ENCODE measurements around the gene SEMA3B.
A peak's percentile ranks its signal among the peaks of the same experiment; 100 is the strongest.
"Not testable (repeated sequence)": the region's sequence is repeated elsewhere in the genome, so short reads cannot be mapped to it uniquely, and the experiment has no call there.

Gene SEMA3B

DNA sequence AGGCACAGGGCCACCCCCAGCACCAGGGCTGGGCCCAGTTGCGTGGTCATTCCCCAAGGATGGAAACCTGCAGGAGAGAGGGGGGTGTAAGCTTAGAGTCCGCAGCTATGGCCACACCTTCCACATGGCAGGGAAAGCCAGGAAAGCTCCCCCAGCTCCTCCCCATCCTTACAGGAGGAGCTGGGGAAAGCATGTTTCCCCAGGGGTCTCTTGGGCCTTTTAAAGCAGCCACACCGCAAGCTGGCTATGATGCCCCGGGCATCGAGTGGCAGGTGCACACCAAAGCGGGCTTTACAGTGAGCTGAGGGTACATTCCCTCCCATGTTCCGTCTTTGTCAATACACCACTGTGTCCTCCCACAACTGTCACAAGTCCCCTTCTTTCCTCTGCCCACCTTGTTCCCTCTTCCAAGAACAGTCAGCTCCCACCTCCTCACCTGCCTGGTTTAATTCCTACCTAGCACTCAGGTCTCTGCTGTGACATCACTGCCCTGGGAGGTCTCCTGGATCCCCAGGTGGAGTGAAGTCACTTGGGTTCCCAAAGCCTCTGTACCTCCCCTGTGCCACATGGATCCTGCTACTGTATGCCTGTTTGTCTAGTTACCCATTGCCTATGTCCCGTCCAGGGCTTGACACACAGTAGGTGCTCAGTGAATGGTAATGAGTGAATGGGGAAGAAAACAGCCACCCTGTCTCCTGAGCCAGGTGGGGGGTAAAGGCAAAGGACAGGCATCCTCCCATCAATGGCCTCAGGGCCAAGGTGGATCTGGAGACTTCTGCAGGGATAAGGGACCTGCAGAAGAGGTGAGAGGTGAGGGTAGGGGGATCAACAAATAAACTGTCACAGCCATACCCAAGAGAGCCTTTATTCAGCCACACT, 26.8 kb downstream of the SEMA3B start:
- DNase-seq, result no peak

DNA sequence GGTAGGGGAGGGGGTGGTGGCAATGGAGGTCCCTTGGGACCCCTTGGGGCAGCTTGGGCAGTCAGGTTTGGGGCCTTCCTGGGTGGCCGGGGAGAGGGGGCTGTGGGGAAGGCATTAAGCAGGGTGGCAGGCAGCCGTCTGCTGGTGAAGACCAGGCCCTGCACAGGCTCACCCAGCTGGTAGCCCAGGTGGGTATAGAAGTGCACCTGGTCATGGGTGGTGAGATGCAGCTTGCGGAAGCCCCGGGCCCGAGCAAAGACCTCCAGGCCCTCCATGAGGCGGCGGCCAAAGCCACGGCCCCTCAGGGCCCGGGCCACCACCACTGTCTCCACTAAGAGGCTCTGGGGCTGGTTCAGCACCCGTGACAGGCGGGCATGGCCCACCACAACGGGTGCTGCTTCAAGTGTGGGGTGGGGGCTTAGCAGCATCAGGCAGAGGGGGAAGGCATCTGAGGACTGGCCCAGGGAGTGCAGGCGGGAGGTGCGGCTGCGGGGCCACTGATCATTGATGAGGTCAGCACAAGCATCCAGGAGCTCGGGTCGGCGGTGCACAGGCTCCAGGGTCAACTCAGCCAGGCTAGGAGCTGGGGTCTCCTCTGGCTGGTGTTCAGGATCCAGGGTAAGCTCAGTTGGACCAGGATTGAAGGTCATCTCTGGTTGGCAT, 27.9 kb downstream of the SEMA3B start:
- DNase-seq, result no peak

DNA sequence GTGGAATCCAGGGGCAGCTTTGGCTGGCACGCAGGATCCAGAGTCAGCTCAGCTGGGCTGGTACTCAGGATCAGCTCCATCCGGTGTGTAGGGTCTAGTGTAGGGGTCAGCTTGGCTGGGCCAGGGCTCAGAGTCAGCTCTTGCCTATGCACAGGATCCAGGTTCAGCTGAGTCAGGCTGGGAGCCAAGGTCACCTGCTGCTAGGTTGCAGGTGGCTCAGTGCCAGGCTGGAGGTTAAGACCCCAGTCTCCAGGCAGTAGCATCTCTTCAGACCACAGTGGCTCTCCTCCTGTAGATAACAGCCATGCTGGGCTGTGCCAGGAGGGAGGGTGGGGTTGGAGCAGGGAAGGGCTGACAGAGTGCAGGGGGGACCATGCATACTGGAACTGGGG, 28.4 kb downstream of the SEMA3B start:
- no peak for DNase-seq

DNA sequence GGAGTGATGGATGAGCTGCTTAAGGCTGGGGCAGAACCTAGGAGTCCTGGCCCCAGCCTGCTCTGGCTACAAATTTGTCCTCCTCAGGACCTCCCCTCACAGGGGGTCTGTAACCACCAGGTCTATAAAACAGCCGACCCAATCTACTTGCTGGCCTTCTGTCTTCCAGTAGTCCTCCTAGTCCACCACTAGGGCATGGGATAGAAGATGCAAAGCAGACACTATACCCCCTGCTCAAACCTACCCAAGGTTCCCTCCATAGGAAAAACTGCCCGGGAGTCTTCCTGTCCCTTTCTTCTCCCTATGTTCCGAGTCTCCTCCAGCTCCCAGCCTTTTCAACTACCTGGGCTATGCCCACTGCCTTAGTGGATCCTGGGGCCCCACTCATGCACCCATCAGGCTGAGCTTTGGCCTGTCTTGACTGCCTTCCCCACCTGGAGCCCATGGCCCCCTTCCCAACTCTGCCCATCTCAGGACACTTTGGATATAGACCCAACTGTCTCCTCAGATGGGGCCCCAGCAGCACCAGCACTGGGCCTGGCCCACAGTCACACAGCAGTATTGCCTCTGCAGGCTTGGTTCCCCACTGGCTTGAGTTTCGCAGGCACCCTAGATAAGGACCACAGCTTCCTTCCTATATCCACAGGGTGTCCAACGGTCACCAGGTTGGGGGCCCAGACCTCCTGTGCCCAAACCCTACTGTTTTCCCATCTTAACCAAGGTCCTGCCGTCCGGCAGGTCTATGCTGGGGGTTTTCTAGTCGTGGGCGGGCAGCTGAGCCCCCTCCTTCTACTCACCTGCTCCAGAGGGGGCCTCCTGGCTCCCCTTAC, 29.2 kb downstream of the SEMA3B start:
- DNase-seq, result no peak

DNA sequence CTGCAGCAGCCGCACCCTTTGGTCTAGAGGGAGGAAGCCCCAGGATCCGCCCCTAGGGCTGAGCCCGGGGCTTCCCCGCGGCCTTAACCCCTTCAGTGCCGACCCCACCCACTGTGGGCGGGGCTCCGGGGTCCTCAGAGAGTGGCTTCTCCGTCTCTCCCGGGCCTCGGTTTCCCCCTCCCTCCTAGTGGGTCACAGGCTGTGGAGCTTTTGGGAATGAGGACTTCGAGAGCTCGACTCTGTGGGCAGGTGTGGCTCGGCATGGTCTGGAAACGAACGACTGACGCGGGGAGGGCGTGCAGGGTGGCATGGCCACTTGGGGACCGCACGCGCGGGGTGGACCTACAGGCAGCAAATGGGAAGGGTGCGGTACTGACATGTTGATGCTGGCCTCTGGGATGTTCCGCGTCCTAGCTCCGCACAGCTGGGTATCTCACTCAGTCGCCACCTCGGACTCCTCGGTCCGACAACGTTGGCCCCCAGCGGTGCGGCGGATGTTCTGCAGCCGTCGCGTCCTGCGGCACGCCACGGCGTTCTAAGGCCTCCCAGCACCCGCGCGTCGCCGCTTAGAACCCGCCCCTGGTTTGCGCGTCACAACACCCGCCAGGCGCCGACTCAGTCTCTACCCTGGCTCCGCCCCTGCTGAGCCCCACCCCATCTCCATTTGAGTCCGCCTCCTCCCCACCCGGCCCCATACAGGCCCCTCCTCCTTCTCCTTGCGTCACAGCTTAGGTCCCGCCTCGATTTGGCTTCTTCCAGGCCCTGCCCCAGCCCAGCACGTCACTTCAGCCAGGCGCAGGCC, 30.1 kb downstream of the SEMA3B start, which contains the start of the genes HYAL3 and NAA80:
Gene HYAL3, minus strand, starts transcription at position 570 of the 802 bp plus-strand sequence. CDS start 3,803 bp downstream, outside the sequence.
Gene NAA80, minus strand, starts transcription at position 570 of the 802 bp plus-strand sequence. CDS start 1,942 bp downstream, outside the sequence.
- DNase-seq, result peak; percentile 78

DNA sequence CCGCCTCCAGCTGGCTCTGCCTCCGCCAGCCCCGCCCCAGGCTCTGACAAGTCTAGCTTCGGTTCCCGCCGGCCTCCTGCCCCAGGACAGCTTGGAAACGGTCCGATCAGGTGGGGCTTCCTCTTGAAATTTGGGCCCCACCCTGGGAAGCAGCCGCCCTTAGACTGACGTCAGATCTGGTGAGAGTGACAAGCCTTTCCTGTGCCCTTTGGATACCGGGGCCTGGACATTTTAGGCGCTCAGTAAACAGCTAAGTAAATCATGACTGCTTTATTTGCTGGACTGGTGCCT, 30.6 kb downstream of the SEMA3B start:
- DNase-seq, result no peak

DNA sequence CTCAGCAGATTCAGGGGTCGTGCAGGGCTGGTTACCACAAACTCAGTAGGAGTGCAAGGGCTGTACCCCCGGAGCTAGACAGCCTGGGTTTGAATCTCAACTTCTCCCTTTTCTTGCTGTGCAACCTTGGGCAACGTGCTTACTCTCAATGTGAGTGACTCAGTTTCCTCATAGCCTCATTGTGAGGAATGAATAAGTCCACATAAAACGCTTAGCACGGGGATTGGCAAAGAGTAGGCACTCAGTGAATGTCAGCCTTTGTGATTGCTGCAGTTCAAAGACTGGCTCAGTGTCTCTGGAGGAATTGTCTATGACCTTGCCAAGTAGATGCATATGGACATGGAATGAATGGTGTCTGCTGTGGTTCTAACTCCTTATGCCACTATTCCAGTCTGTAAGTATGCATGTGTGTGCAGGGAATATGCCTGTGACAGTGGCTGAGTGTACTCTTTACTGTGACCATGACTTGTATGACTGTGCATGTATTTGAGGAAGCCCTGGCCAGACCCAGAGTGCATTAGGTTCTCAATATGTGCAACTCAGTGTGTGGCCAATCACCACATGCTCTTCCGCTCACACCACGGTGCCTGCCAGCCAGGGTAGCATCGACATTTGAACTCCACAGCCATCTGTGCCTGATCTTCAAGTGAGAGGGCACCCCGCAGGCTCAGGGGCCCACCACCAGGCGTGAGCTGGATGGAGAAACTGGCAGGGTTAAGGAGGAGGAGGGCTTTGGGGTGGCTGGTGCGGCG, 31.2 kb downstream of the SEMA3B start:
- DNase-seq, result no peak

DNA sequence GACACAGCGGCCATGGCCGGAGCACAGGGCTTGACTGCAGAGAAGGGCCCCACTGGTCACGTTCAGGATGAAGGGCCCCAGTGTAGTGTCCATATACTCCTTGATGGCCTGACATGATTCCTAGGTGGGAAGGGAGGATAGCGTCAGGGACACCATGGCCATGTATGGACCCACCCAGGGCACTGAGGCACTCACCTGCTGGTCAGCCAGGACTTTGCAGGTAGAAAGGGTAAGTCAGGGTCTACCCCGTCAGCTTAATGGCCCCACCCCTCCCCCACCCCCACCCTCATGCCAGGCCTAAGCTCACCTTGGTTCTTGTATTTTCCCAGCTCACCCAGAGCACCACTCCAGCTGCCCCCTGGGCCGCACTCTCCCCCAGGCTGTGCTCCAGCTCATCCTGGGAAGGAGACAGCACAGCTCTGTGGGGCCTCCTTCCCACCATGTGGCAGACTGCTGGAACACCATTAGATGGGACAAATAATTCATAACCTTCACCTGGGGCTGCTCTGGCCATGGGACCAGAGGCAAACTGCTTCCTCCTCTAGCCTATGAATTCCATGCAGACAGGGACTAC, 31.8 kb downstream of the SEMA3B start:
- DNase-seq, result no peak

DNA sequence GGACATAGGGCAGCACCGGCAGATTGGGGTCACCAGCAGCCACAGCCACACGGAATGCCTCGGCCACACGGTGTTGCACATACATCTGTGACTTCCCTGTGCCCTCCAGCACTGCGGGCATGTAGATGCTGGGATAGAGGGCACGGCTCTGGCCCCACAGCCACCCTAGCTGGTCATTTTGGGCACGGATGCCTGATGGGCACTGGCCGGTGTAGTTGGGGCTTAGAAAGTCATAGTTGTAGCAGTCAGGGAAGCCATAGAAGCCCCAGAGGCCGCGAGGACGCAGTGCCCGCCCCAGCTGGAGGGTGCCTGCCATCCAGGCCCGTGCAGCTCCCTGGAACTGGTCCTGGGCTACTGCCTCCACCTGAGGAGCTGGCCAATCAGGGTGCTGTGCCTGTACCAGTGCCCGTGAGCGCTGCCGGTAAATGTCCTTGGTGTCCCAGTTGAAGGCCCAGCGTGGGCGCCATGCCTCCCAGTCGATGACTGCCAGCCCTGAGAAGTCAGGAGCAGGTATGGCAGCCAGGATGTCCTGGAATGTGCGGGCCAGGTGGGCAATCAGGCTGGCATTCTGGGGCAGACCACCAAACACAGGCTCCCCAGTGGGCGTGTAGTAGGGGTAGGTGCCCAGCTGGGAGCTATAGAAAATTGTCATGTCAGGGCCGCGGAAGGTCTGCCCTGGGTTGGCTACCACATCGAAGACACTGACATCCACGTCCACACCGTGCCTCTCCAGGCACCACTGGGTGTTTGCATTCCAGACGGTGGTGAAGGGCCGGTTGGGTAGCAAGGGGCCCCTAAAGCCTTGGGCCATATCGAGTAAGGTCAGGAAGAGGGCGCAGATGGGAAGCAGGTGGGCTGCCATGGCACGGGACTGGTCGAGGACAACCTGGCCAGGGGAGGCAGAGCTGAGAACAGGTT, 33.4 kb downstream of the SEMA3B start:
- DNase-seq, result no peak

DNA sequence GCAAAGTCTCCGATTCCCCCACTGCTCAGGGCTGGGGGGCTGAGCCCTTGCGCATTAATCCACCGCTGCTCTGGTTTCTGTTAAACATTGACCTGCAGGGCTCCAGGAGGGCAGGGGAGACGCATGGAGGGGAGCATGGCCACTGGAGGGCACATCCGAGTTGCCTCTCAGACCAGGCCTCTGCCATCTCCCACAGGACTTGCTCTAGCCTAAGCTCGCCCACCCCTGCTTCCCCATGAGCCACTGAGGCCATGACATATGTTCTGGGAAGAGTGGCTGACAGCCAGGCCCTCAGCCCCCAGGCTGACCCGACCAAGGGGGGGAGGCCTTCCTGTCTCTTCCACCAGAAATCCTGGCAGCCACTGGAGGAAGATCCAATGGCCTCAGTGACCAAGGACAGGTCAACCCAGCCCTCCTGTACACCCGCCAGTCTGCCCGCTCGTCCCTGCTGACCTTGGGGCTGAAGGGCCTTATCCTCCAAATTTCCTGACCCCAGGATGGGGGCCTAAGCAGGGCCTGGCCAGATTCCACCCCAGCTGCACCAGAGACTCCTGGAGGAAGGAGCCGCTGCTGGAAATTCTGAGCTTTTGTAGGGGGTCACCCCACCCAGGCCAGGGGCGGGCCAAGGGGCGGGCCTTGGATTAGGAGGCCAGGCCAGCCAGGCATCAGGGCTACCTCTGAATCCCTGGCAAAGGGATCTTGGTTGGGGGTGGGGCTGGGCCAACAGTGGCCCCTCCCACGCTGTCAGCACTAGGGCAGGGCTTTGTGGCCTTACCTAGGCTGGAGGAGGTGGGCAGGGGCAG, 34.3 kb downstream of the SEMA3B start, which contains the start of gene HYAL1:
Gene HYAL1, minus strand, starts transcription at position 562 of the 803 bp plus-strand sequence. CDS start 618 bp downstream, outside the sequence.
- no peak for DNase-seq

DNA sequence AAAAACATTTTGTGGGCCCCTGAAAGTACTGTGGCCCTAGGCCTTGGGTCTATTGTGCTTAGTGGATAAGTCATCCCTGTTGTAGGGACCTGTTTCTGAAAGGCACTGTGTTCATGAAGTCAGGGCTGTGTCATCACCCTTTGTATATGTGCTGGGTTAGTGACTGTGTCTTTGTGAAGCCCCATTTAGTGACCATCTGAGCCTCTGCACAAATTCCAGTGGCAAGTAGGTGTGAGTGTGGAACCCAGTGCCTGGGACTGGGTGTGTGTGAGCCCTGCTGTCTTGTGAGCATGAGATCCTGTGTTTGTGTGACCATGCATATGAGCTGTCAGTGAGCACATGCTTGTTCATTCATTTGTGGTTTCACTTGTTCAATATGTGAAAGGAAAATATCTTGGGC, 35.7 kb downstream of the SEMA3B start:
- DNase-seq, result no peak

DNA sequence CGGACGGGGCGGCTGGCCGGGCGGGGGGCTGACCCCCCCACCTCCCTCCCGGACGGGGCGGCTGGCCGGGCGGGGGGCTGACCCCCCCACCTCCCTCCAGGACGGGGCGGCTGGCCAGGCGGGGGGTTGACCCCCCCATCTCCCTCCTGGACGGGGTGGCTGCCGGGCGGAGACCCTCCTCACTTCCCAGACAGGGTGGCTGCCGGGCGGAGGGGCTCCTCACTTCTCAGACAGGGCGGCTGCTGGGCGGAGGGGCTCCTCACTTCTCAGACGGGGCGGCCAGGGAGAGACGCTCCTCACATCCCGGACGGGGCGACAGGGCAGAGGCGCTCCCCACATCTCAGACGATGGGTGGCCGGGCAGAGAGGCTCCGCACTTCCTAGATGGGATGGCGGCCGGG, 43.1 kb downstream of the SEMA3B start:
- DNase-seq, result not testable (repeated sequence)

DNA sequence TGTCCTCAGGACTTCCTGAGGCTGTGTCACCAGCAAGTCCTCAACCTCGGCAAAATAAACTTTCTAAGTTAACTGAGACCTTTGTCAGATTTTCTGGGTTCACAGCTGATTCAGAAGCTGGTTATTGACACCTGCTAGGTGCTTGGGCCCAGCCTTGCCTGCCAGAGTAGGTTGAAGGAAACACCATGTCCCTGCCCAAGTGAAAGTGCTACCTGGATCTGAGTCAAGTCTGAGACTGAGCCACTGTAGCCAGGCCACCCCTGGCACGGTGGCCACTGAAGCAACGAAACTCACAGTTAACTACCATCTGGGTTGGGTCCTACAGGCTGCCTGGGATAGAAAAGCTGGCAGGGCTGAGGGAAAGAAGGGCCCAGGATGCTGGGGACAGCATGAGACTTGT, 45.4 kb downstream of the SEMA3B start:
- no peak for DNase-seq

DNA sequence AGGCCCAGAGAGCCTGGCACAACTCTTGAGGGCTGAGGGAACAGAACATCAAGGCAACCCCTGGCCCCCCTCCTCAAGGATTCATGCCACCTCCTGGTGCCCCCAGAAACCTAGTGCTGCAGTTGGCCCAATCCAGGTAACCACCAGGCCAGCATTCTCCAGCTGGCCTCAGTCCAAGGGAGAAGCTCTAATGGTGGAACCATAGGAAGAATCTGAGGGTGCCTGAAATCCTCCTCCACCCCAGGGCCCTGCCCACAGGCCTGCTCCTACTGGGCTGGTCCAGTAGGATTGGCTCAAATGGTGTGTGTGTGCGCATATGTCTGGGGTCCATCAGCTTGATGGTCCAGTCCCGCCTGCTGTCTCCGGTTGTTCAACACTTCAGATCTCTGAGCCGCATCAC, 45.9 kb downstream of the SEMA3B start:
- DNase-seq, result no peak

DNA sequence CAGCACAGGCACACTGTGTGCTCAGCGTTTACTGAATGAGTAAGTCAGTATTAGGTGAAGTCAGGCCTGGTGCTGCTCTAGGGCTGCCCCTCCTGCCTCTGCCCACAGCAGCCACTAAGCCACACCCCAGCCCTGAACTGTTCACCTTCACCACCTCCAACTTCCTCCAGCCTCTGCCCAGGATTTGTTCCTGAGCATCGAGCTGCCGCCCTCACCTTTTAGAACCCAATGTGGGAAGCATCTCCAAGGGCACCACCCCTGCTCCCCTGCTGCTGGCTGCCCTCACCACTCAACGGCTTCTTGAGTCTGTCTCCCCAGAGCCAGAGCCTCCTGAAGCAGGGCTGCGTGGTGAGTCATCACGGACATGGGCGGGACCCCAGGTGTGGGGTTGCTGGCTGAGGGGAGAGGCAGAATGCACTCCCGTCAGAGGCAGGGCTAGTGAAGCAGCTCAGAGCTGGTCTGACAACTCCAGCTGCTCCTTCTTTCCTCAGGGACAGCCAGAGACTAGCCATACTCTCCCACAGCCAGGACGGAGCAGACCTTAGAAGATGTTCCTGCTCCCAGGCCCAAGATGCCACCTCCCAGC, 47.8 kb downstream of the SEMA3B start:
- no peak for DNase-seq

DNA sequence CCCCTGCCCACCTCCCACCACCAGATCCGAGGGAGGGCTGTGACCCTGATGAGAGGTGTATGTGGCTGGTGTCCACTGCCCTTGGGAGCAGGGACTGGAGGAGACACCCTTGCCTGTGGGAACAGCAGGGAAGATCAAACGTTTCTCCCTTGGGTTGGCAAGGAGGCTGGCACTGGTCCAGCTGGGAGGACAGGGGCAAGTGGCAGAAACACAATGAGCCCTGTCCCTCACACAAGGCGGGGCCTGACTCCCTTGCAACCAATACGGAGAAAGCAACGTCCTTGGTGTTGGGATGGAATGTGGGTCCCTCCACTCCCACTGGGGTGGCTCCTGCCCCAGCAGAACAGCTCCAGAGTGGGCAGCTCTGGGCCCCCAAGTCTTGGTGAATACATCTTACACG, 48.4 kb downstream of the SEMA3B start:
- no peak for DNase-seq

DNA sequence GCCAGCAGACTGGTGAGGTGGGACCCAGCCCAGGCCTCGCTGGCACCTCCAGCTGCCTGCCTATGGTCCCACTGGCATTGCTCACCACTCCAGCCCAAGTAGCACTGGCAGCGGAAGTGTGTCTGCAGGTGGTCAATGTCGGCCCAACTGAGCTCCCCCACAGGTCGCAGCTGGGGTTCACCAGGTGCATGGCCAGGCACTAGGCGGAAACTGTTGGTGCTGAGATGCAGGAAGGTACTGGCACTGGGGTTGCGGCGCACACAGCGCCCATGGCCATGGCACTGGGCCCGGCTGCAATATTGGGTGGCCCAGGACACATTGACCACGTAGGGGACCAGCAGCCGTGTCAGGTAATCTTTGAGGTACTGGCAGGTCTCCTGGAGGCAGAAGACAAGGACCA, 49.2 kb downstream of the SEMA3B start:
- DNase-seq, result no peak

DNA sequence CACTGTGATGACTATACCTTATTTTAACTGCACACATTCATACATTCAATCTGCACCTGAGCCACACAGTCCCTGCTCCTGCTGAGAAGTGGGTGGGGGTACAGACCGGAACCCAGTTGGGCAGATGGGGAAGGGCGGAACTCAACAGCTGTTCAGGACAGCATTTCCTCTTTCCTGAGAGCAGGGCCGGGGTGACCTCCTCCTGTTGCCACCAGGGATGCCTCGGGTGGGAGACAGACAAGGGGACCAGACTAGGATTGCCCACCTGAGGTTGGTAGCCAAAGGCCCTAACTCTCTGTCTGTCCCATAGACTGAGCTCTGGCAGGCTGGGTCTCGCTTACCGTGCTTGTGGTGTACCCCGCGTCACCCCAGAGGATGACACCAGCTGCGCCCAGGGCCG, 49.7 kb downstream of the SEMA3B start:
- no peak for DNase-seq

Measured in NCI-H1694 treated with DMSO at 0.1 percent for 48 hours (cell line).